HG03139 (cell line): ENCODE measurements around the gene SLC6A8.
"Not testable (repeated sequence)": the region's sequence is repeated elsewhere in the genome, so short reads cannot be mapped to it uniquely, and the experiment has no call there.

Experiments
- ATAC-seq: cut with Tn5 transposase; IDR thresholded peaks from one replicate; pipeline ENCODE4 v1.9.1; 2021; ENCODE audit not compliant: unreplicated experiment

Gene SLC6A8

GRCh38 chrX:153692611-153693156 is 5.0 kb downstream of the SLC6A8 start:
- ATAC-seq: no peak

- ATAC-seq: no peak
Observed at GRCh38 chrX:153693216-153694086, 5.7 kb downstream of the SLC6A8 start.

GRCh38 chrX:153694256-153694655 is 6.5 kb downstream of the SLC6A8 start:
- not testable (repeated sequence) for ATAC-seq

- ATAC-seq: no peak
Observed at GRCh38 chrX:153694687-153695270, 7.1 kb downstream of the SLC6A8 start.

- no peak for ATAC-seq
Observed at GRCh38 chrX:153696100-153696499, 8.4 kb downstream of the SLC6A8 start.

GRCh38 chrX:153696538-153696937 is 8.8 kb downstream of the SLC6A8 start:
- ATAC-seq: not testable (repeated sequence)

GRCh38 chrX:153696986-153697722 is 9.4 kb downstream of the SLC6A8 start:
- not testable (repeated sequence) for ATAC-seq

- no peak for ATAC-seq
Observed at GRCh38 chrX:153697924-153698865, 10.5 kb downstream of the SLC6A8 start.

- ATAC-seq: not testable (repeated sequence)
Observed at GRCh38 chrX:153699210-153699783, 11.6 kb downstream of the SLC6A8 start.

GRCh38 chrX:153699784-153700371 is 12.2 kb downstream of the SLC6A8 start:
- ATAC-seq: not testable (repeated sequence)

GRCh38 chrX:153700376-153700945 is 12.7 kb downstream of the SLC6A8 start:
- no peak for ATAC-seq

- no peak for ATAC-seq
Observed at GRCh38 chrX:153700967-153701366, 13.2 kb downstream of the SLC6A8 start.

GRCh38 chrX:153701706-153702105 is 14.0 kb downstream of the SLC6A8 start:
- ATAC-seq: no peak

- ATAC-seq: no peak
Observed at GRCh38 chrX:153702336-153703035, 14.8 kb downstream of the SLC6A8 start.

GRCh38 chrX:153703036-153703370 is 15.3 kb downstream of the SLC6A8 start:
- ATAC-seq: no peak

GRCh38 chrX:153704021-153704526 is 16.3 kb downstream of the SLC6A8 start:
- no peak for ATAC-seq

- not testable (repeated sequence) for ATAC-seq
Observed at GRCh38 chrX:153704631-153705402, 17.1 kb downstream of the SLC6A8 start.
